GM03348 (cell line): Measurements from ENCODE around the gene PTH2R.
A peak's percentile ranks its signal among the peaks of the same experiment; 100 is the strongest.
"Not testable (repeated sequence)": the region's sequence is repeated elsewhere in the genome, so short reads cannot be mapped to it uniquely, and the experiment has no call there.

ENCODE experiments used
- DNase-seq: peaks from one replicate; pipeline ENCODE4 v3.0.0; 2012; ENCODE audit warnings: low spot score

Gene PTH2R

GRCh38 chr2:208396796-208397195 lies 9.8 kb upstream of the PTH2R start:
- DNase-seq = not testable (repeated sequence)

GRCh38 chr2:208399201-208399600 lies 7.4 kb upstream of the PTH2R start:
- DNase-seq = no peak

GRCh38 chr2:208407667-208408066 lies 1.1 kb downstream of the PTH2R start:
- peak; percentile 24 for DNase-seq

- DNase-seq = no peak
Observed at GRCh38 chr2:208413931-208414330, 7.3 kb downstream of the PTH2R start.

GRCh38 chr2:208415255-208415654 lies 8.7 kb downstream of the PTH2R start:
- no peak for DNase-seq

GRCh38 chr2:208415897-208416296 lies 9.3 kb downstream of the PTH2R start:
- DNase-seq = no peak

GRCh38 chr2:208426412-208427045 lies 19.9 kb downstream of the PTH2R start:
- DNase-seq = no peak

- DNase-seq = no peak
Observed at GRCh38 chr2:208437755-208438154, 31.2 kb downstream of the PTH2R start.

GRCh38 chr2:208440716-208441115 lies 34.1 kb downstream of the PTH2R start:
- no peak for DNase-seq

GRCh38 chr2:208441951-208442350 lies 35.4 kb downstream of the PTH2R start:
- no peak for DNase-seq

- DNase-seq = not testable (repeated sequence)
Observed at GRCh38 chr2:208447447-208447846, 40.9 kb downstream of the PTH2R start.

- no peak for DNase-seq
Observed at GRCh38 chr2:208451061-208451460, 44.5 kb downstream of the PTH2R start.

GRCh38 chr2:208454861-208455260 lies 48.3 kb downstream of the PTH2R start:
- no peak for DNase-seq

- no peak for DNase-seq
Observed at GRCh38 chr2:208463721-208464120, 57.1 kb downstream of the PTH2R start.

- no peak for DNase-seq
Observed at GRCh38 chr2:208464205-208464604, 57.6 kb downstream of the PTH2R start.

- peak; percentile 23 for DNase-seq
Observed at GRCh38 chr2:208466151-208466919, 59.7 kb downstream of the PTH2R start.

GRCh38 chr2:208466920-208467298 lies 60.3 kb downstream of the PTH2R start:
- DNase-seq = no peak

- no peak for DNase-seq
Observed at GRCh38 chr2:208467564-208467963, 61.0 kb downstream of the PTH2R start.

GRCh38 chr2:208477741-208478140 lies 71.1 kb downstream of the PTH2R start:
- no peak for DNase-seq

- no peak for DNase-seq
Observed at GRCh38 chr2:208479342-208479741, 72.8 kb downstream of the PTH2R start.

- not testable (repeated sequence) for DNase-seq
Observed at GRCh38 chr2:208481945-208482344, 75.4 kb downstream of the PTH2R start.

- DNase-seq = not testable (repeated sequence)
Observed at GRCh38 chr2:208482453-208483015, 75.9 kb downstream of the PTH2R start.

- DNase-seq = no peak
Observed at GRCh38 chr2:208485390-208485789, 78.8 kb downstream of the PTH2R start.
